HG03139 (cell line): Measurements from ENCODE around the gene CRYZ.

Experiments used
- ATAC-seq: cut with Tn5 transposase; IDR thresholded peaks from one replicate; pipeline ENCODE4 v1.9.1; 2021; ENCODE audit not compliant: unreplicated experiment

Gene CRYZ

GRCh38 chr1:74731399-74732052 is 1.3 kb downstream of the CRYZ start:
- ATAC-seq = peak; percentile 24

DNA sequence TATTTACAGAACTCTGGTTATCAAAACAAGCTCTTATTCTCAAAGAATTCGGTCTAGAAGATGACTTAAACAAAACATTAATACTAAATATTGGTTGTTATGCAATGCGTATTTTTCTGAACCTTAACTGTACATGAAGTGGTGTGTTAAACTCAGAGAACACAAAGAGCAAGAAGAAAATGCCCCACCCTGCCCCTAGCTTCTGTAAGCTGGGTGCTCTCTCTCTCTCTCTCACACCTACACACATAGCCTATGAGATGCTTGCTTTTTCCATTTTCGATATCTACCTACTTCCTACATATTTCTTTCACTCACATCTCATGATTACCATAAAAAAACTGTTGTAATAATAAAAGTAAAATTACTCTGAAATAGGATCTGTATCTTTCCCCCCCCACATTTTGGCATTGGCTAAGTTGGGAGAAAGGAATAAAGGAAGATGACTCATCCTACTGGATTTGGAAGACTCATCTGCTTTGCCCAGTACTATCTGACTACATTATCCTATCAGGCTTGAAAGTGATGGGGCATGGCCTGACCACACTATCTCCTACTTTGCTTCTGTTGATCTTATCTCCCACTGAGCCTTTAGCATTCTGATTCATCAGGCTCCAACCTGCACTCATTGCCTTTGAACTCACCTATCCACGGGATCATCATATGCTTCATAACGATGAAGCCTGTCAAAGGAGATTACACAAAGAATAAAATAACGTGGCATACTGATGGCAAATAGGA is 2.9 kb downstream of the CRYZ start:
- ATAC-seq = no peak

DNA sequence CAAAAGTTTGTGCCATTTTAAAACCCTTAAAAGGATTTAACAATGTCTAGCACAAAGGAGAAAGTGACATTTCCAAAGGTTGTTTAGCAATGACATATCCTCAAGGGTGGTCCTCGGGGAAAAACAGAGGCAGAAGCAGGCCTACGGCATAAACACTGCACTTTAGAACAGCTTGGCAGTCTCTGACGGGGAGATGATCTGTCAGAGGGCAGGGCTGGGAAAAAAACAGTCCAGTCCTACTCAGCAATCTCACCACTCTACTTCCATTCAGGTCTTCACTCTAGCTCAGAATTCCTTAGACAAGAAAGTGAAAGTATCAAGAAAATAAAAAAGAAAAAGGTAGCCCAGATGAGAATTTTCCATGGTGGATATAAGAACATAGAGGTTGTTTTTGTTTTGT is 4.1 kb downstream of the CRYZ start:
- ATAC-seq = no peak

- ATAC-seq = no peak
Measured at GRCh38 chr1:74726063-74726462, 6.8 kb downstream of the CRYZ start.

- ATAC-seq = no peak
Measured at GRCh38 chr1:74717626-74718025, 15.2 kb downstream of the CRYZ start.

GRCh38 chr1:74716822-74717221 is 16.0 kb downstream of the CRYZ start:
- ATAC-seq = no peak

DNA sequence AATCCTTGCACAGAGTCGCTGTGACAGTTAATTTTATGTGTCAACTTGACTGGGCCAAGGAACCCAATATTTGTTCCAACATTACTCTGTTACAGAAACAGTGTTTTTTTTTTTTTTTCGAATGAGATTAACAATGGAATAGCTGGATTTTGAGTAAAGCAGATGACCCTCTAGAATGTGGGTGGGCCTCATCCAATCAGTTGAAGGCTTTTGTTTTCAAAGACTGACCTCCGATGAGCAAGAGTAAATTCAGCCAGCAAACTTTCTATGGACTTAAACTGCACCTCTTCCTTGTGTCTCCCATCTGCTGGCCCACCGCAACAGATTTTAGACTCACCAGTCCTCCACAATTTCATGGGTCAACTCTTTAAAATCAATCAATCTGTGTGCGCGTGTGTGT is 17.0 kb downstream of the CRYZ start:
- ATAC-seq = no peak

DNA sequence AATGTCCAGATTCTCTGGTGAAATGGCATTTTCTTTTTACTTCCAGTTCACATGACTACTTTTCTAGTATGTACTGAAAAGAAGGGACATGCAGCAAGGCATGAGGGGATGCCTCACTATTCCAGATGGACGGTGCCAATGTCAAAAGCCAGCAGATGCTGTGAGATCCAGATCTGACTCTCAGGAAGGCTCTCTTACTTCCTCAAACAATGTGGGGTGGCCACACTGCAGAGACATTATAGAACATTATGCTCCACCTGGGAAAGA is 17.7 kb downstream of the CRYZ start:
- no peak for ATAC-seq

DNA sequence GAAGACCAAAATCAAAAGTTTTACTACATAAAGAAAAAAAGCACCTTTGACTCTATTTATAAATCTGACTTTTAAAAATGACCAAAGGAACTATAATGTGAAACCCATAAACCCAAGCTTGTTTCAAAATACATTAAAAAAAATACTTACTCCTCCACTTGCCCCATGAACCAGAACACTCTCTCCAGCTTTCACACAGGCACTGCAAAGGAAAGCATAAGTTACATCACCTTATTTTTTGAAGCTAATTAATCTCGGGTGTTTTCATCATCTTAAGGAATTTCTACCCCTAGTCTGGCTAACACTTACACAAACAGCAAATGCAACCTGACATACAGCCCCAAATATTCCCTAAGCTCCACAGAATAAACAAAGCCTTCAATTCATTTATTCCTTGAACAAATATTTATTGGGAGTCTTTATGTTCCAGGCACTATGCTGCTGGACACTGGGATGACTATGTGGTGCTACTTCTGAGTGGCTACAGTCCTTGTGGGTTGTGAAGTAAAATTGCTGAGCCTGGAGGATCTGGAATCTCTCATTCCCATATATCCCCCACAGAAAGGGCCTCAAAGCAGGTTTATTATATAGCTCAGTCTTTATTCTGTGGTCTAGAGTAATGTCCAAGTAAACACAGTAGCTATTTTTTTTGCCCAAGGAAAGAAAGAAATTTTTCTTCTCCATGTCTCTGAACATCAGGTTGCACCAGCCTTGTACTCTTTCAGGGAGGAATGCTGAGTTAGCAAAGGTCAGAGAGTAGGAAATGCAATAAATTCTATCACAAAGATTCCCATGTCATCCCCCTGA is 18.2 kb downstream of the CRYZ start:
- ATAC-seq = no peak

GRCh38 chr1:74713849-74714248 is 19.0 kb downstream of the CRYZ start:
- no peak for ATAC-seq

GRCh38 chr1:74712881-74713280 is 20.0 kb downstream of the CRYZ start:
- ATAC-seq = no peak

DNA sequence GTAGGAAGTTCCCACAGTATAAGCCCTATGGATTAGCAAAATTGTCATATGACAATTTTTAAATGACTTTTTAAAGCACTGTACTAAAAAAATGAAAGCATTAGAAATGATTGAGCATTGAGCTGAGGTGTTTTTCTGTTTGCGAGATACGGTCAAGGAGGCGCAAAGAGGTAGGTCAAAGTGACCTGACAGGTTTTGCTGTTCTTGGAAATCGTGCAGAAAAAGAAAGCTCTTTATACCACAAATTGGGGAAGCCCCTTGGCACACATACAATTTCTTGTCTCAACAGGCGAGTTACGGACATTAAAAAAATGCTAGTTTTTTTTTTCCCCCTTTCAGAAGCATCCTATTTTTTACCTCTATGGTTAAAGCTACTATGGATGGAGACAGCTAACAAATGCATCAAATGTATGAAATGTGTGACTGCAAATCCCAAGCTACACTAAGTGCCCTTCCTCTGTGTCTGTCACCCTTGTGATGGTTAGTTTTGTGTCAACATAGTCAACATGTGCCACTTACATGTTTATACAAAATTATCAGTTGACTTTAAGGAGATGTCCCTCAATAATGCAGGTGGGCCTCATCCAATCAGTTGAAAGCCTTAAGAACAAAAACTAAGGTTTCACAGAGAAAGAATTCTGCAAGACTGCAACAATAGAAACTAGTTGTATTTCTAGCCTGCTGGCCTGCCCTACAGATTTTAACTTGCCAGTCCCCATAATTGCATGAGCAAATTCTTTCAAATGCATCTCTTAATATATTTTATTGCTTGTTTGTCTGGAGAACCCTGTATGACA is 29.3 kb downstream of the CRYZ start:
- ATAC-seq = no peak

DNA sequence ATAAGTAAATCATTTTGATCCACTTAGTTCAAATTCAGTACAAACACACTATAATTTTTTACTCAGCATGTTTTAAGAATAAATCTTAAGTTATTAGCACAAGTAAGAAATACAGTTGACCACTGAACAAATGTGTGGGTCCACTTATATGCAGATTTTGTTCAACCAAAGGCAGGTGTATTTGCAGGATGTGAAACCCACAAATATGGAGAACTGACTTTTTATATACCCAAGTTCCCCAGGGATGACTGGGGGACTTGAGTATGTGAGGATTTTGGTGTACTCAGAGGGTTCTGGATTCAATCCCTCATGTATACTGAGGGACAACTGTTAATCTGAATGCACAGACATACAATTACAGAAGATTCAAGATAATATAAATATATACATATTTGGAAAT is 33.5 kb downstream of the CRYZ start:
- no peak for ATAC-seq

DNA sequence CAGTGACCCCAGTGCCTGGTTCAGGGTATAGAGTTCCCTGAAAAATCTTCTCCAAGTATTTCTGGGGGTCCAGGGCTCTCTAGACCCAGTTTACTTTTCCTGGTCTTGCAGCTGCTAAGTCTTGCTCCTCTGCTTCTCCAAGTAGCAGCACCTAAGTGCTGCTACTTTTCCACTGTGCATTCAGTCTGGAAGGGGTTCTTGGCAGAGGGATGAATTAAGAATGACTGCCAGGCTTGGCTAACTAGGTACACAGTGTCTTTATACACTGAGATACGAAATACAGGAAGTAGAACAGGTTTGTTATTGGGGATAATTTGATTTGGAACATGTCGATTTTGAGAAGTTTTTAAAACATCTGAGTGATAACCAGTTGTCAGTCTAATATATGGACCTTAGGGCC is 35.0 kb downstream of the CRYZ start:
- ATAC-seq = no peak

GRCh38 chr1:74693473-74693872 is 39.4 kb downstream of the CRYZ start:
- ATAC-seq = no peak

DNA sequence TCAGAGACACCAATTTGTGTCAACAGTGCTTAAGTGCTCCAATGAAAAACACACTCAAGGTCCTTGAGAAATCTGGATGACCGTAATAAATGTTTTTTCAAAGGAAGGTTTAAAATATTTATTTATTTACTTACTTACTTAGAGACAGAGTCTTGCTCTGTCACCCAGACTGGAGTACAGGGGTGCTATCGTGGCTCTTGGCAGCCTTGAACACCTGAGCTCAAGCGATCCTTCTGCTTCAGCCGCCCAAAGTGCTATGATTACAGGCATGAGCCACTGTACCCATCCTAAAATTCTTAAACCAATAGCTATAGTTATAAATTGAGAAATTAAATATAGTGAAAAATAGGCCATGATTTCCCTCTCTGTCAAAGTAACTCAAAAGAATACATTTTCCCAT is 41.9 kb downstream of the CRYZ start:
- no peak for ATAC-seq

- ATAC-seq = no peak
Measured at GRCh38 chr1:74690364-74690696, 42.5 kb downstream of the CRYZ start.

DNA sequence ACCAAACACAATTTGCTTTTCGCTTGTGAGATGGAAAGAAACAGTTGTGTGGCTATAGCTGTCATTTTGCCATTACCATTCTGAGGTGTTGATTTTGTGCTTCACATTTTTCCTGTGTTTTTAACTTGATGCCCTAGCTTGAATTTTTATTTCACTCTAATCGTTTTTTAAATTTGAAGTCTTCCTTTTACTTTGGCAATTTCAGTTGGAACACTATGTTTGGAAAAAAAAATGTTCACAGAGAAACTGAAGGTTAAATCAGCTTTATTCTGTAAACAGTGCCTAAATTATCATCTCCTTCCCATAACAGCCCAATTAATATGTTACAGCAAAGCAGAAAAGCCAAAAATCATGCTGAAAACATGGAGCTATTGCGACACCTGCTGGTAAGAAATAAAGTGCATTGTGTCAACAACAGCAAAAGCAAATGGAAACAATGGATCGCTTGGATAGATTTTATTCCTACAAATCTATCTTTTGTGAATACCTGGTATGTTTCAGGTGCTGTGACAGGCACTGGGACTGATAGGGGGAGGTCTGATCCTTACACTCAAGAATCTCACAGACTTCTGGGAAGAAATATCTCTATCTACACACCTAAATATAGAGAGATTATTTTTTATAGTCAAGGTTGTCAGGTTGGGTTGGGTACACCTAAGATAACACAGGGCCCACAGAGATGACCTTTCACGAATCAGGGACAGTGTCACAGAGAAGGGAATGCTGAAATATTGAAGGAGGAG is 43.1 kb downstream of the CRYZ start:
- ATAC-seq = peak; percentile 73

DNA sequence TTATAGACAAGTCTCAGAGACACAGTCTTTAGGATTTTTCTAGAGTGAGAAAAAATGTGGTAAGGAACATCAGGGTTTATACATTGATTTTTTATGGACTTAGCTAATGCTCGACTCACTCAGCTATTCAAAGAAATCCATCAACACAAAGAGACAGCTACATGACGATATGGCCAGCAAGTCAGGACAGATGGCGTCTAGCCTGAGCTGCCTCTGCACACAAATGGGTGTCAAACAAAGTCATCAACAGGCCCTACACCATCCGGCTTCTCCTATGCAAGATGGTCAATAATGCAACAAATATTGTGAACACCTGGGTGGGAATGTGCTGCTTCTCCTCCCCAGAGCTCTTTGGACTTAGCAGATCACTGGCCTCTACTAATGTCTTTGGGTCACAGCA is 45.9 kb downstream of the CRYZ start:
- no peak for ATAC-seq

DNA sequence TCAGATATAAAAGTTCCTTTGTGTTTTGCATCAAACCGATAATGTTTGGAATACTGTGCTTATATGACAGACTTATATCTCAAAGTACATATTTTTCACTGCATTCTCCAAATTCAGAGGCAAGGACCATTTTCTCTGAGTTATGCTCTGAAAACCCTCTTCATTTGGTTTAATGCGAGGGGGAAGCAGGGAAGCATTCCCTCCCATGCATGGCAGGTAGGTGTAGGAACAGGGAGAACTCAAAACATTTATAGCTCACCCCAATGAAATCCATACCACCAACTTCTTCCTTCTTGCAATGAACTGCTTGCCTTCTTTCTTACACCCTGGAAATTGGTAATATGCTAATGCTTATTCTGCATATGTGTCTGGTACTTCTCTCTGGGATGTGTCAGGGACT is 48.5 kb downstream of the CRYZ start:
- ATAC-seq = no peak

GRCh38 chr1:74683656-74684055 is 49.2 kb downstream of the CRYZ start:
- ATAC-seq = no peak
